Activated naive CD4-positive, alpha-beta T cell treated with Interleukin-2 at 50 U/mL for 16 hours (primary cell): ENCODE data around the gene CERK.
"Not testable (repeated sequence)": the region's sequence is repeated elsewhere in the genome, so short reads cannot be mapped to it uniquely, and the experiment has no call there.

Source experiments
- DNase-seq: peaks from one replicate; pipeline ENCODE4 v3.0.0-alpha.2; 2020

CERK gene

DNA sequence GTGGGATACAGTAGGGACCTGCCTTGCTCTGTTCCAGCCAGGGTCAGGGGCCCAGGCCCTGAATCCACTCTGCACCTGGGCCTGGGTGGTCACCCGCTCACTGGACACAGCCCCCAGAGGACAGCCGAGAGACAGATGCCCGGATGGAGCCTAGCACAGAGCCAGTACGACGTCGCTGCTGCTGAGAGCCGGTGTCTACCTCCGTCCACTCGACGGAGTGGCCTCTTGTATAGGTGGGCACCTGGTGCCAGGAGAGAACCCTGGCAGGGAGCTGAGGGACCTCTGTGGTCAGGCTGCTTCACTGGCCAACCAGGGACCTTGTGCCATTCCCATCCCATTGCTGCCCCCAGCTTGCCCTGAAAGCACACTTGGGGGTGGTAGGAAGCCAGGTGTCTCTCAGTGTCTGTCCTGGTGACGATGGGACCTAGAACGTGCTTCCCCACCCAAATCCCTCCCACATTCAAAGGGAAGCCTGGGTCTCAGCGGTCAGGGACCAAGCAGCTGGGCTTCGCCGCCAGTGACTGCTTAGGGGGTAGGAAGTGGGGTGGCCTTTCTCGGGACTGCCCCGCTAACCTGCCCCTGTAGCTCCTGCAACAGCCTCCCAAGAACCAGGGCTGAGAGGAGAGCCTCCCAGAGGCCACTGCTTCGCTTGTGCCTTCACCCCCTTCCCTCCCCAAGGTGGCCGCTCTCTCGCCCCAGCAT is 10.3 kb upstream of the CERK start:
- no peak for DNase-seq

DNA sequence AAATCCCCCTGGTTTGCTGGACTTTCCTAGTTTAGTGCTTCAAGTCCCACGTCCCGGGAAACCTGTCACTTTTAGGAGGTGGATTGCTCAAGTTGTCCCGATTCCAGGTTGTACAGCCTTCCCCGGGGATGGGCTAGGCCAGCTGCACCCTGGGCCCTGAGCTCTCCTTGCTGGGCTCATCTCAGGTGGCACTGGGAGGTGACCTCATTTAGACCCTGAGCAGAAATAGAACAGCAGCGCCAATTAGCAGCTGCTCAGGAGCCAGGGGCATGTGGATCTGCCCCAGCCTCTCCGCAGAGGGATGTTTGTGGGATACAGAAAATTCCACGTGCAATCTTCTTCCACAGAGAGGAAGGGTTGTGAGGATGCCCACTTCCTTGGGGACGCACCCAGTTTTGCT is 9.6 kb upstream of the CERK start:
- DNase-seq: no peak

GRCh38 chr22:46746620-46747019 is 8.6 kb upstream of the CERK start:
- no peak for DNase-seq

DNA sequence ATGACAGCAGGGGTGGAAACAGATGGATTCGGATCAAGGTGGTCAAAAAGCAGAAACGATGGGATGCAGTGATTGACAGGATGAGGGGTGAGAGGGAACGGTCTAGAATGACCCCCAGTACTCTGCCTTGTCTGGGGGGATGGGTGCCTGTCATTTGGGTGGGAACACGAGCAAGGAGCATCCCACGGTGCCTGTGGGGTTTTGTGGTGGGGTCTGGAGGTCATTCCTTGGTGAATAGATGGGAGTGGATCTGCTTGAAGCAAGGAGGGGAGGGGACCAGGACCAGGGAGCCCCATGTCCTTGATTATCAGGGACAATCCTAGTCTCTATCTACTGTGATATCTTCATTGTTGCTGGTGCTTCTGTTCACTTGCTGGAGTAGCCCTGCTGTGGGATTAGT is 8.1 kb upstream of the CERK start:
- DNase-seq: no peak

- DNase-seq: no peak
Observed at GRCh38 chr22:46744581-46744980, 6.5 kb upstream of the CERK start.

DNA sequence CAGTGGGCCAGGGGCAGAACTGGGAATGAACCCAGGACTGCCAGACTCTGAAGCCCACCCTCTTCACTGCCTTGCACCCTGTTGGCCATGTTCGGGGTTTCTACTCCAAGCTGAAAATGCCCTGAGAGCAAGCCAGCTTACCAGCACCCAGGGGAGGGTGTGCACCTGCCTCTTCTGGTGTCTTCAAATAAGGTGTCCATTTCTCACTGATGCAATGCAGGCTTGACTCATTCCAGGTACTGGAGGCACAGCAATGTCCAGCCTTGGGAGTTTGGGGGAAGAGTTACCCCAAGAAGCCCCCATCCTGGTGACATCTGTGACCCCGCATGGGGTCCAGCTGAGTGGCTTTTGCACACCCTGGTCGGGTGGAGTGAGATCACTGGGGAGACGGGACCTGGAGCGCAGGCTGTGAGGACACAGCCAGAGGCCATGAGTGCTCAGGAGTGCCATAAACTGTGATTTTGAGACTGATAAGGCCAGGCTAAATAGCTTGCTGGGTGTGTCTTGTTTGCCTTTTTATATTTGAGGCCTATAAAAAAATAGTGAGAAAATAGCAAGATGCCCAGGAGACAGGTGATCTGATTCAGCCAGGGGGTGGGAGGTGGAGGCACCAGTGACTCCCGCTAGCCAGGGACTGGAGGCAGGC is 4.6 kb upstream of the CERK start:
- no peak for DNase-seq

DNA sequence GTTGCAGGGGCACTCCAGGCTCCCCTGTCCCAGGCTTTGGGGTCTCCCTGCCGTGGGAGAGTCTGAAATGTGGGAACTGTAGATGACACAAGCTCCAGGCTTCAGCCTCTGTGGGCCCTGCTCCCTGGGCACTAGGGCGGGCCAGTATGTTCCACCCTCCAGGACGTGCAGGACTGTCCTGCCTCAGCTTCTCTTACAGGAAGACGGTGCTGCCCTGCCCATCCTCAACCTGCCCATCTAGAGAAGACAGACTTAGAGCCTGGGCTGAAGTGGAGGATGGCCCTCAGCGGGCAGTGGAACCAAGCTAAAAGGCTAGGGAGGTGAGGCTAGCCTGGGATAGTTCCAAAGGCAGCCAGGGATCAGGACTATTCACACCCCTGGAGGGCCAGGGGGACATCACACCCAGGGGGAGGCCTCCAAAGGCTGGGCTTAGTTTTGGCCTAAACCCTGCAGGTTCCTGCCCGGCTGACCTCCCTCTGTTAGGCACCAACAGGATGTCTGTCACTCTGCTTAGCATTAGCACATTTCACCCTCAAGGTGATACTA is 4.0 kb upstream of the CERK start:
- DNase-seq: no peak

DNA sequence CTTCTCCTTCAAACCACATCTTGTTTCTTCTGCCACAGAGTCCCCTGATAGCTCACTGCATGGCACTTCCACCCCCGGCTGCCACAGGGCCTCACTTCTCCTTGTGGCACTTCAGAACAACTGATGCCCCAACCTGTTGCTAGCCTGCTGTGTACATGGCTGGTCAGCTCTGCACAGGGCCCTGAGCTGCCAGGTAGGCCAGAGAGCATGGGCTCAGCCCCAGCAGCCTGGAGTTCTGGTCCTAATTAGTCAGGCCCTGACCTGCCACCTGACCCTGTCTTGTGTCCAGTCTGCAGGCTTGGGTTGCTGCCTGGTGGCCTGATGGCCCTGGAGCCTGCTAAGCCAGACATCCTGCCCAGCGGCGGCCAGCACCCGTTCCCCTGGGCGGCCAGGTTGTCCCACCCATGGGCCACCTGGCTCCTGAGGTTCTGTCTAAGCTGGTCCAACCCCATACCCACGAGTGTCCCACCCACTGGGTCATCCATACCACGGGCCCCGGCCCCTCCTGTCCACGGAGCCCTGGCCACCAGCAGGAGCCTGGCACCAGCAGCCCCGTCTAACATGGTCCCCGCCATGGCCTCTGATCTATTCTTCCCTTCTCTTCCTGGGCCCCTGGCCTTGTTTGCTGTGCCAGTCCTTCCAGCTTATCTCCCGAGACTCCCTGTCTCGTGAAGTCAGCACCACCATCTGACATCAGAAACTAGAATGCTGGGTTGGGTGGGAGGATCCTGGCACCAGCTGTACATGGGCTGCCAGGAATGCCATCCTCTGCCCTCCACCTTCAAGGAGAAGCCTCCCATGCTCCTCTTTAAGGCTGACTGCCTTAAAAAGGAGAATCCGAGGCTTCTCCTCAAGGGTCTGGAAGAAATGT is 3.1 kb upstream of the CERK start:
- DNase-seq: no peak

- peak; percentile 72 for DNase-seq
Observed at GRCh38 chr22:46739094-46739870, 1.2 kb upstream of the CERK start.

DNA sequence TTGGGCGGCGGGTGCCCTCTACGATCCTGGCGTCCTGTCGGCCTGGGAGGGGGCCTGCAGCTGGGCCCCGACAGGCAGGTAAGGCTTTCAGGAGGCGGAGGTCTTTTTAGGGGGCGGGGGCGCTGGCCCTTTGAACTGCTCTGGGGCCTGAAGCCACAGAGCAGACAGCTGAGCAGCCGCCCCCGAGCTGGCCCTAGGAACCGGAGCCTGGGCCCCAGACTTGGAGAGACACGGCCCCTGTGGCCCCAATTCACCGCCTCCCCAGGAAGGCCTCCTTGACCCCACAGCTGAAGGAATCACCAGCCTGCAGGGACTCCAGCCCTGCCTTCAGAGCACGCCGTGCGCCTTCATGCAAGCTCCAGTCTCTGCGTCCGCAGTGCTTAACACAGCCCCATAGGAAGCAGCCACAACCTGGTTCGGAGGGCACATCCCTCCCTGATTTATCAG is 618 bp upstream of the CERK start:
- no peak for DNase-seq

GRCh38 chr22:46737105-46737975 is 712 bp downstream of the CERK start:
- DNase-seq: peak; percentile 53

- no peak for DNase-seq
Observed at GRCh38 chr22:46736705-46737104, 1.3 kb downstream of the CERK start.

- DNase-seq: no peak
Observed at GRCh38 chr22:46735747-46736608, 2.1 kb downstream of the CERK start.

DNA sequence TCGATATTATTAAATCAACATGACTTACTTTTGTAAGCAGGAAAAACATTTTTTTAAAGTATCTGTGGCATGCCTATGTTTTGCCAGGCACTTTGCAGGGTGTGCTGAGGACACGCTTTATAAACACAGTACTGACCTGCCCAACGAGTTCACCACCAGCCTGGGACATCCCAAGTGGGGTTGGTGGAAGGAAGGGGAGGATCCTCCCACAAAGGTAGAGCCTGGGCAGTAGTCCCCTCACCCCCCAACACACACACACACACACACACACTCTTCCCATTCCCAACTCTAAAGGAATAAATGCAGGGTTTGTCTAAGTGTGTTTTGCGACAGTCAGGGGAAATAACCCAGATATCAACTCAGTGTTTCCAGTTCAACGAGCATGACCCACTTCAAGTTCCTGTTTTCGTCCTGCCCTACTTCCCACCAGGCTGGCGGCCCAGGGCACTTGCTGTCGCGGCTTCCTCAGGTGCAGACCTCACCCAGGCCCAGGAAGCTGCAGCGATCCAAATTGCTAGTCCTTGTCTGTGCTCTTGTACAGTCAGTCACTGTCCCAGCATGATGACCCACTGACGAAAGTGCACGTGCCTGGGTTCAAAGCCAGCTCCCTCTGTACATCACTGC is 3.1 kb downstream of the CERK start:
- DNase-seq: peak; percentile 71

DNA sequence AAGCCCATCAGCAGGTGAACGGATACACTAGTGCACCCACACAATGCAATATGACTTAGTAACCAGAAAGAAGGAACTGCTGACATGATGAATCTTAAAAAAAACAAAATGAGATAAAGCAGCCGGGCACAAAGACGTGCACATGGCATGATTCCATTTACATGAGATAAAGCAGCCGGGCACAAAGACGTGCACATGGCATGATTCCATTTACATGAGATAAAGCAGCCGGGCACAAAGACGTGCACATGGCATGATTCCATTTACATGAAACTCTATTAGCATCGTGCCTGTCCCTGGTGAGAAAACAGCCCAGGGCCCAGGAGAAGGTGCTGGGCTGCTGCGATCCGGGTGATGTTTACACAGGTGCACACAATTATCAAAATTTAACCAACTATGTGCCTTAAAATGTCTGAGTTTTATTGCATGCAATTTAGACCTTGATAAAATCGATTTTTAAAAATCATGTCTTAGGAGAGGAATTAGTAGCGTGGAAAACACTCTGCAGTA is 3.8 kb downstream of the CERK start:
- DNase-seq: not testable (repeated sequence)

DNA sequence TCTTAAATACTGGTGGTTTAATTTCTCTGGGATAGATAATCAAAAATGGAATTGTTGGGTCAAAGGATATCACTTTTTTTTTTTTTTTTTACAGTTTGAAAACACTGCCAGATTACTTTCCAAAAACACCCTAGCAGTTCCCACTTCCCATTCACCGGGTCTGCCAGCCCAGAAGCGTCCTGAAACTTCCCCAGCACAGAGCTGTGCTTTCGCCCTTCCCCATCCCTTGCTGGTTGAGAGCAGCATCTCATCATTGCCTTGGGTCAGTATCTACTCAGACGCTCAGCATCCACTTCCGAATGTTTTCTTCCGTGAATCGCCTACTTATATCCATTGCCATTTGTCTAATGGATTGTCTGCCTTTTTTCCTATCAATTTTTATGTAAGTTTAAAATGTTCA is 5.5 kb downstream of the CERK start:
- DNase-seq: no peak

GRCh38 chr22:46732041-46732379 is 6.0 kb downstream of the CERK start:
- DNase-seq: no peak

DNA sequence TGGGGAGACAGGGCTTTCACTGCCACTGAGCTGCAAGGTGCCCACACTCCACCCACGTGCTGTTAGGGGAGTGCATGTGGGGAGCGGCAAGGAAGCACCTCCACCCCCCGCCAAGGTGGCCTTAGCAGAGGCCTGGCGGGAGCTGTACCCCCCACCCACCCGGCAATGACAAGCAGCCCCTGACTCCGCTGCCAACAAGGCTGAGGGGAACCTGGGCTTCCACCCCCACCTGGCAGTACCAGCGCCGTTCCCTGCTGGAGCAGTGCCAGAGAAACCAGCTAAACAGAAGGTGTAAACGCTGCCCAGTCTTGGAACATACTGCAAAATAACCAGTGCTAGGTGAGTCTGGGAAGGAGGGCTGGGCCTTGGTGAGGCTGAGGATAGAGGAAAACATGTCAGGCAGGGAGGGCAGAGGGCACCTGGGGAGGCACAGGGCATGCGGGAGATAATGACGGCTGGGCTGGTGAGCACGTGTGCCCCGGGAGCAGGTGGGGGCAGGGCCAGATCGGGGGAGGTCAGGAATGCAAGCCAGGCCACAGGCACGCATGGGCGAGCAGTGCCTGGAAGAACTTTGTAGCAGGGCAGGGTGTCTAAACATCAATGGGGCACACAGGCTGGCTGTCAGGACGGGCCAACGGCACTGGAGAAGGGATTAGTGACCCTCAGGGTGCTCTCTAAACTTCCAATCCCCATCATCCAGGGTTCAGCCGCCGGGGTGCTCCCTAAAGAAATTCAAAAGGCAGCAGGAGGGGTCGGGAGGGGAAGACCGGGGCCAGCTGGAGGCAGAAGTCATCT is 6.6 kb downstream of the CERK start:
- DNase-seq: peak; percentile 24

- DNase-seq: no peak
Observed at GRCh38 chr22:46730568-46731245, 7.3 kb downstream of the CERK start.
